SJCRH30 (cell line): Measurements from ENCODE around the gene GNB3. TPM values are rescaled to one million over a fixed set of nuclear protein-coding genes. Genes with fewer than 3 reads are reported as not detected.
A peak's percentile ranks its signal among the peaks of the same experiment; 100 is the strongest.

Experiments
- DNase-seq, 2 experiments: peaks; one replicate each; pipeline ENCODE4 v3.0.0-alpha.2; 2015 to 2020
- H3K27ac ChIP-seq: fragments of 250-450 bp; sonication (Bioruptor Pico); 2 replicates; pipeline ENCODE4 v1.5.1; 2020; ENCODE audit warnings: mild to moderate bottlenecking, moderate library complexity
- H3K27me3 ChIP-seq: fragments of 250-450 bp; sonication (Bioruptor Pico); 2 replicates; pipeline ENCODE4 v1.5.1; 2020; ENCODE audit warnings: mild to moderate bottlenecking, moderate library complexity
- H3K36me3 ChIP-seq: fragments of 250-450 bp; sonication (Bioruptor Pico); 2 replicates; pipeline ENCODE4 v1.5.1; 2020; ENCODE audit warnings: mild to moderate bottlenecking, moderate library complexity
- H3K4me1 ChIP-seq: fragments of 250-450 bp; sonication (Bioruptor Pico); 2 replicates; pipeline ENCODE4 v1.5.1; 2020; ENCODE audit warnings: mild to moderate bottlenecking, moderate library complexity
- H3K4me3 ChIP-seq: fragments of 250-450 bp; sonication (Bioruptor Pico); 2 replicates; pipeline ENCODE4 v1.5.1; 2020; ENCODE audit warnings: mild to moderate bottlenecking, moderate library complexity
- H3K9me3 ChIP-seq: fragments of 250-450 bp; sonication (Bioruptor Pico); replicated peaks from 2 replicates; pipeline ENCODE4 v1.5.1; 2020; ENCODE audit warnings: mild to moderate bottlenecking, moderate library complexity
- total RNA-seq: library from RNA; depleted of rRNA; stranded (reverse); fragments of >200 nt; shearing (Covaris generic); gene quantifications from 2 replicates; pipeline ENCODE4 v1.2.3, GENCODE V29; 2014

Gene GNB3
- total RNA-seq, 1 experiment from 2014 or later: 3.2 TPM

- Histone ChIP-seq H3K9me3 (no peaks in the 10 kb centered on the region), H3K4me1 (peaks cover 10% of the 10 kb centered on the region; the same call in 1 of the 2 replicates), H3K4me3 (no peak overlapping the region), H3K27ac (no peak overlapping the region), H3K36me3 (no peaks in the 10 kb centered on the region), H3K27me3 (peaks cover 14% of the 10 kb centered on the region)
- no peak for DNase-seq
Measured at GRCh38 chr12:6819106-6820030, 21.4 kb upstream of the GNB3 start.

DNA sequence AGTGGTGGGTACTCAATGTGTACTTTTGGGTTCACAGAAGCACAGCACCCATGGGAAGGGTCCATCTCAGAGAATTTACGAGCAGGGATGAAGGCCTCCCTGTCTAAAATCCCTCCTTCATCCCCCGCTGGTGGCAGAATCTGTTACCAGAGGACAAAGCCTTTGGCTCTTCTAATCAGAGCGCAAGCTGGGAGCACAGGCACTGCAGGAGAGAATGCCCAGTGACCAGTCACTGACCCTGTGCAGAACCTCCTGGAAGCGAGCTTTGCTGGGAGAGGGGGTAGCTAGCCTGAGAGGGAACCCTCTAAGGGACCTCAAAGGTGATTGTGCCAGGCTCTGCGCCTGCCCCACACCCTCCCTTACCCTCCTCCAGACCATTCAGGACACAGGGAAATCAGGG, 20.6 kb upstream of the GNB3 start:
- H3K4me1 ChIP-seq: peaks cover 10% of the 10 kb centered on the region
- no peaks in the 10 kb centered on the region for H3K9me3 ChIP-seq
- no peak for DNase-seq
- no peak overlapping the region for H3K27ac ChIP-seq
- H3K4me3 ChIP-seq: no peak overlapping the region
- no peaks in the 10 kb centered on the region for H3K36me3 ChIP-seq
- peaks cover 14% of the 10 kb centered on the region for H3K27me3 ChIP-seq

- Histone ChIP-seq H3K9me3 (no peaks in the 10 kb centered on the region), H3K27me3 (peaks cover 14% of the 10 kb centered on the region), H3K36me3 (no peaks in the 10 kb centered on the region), H3K27ac (no peak within 1 kb of the TSS), H3K4me3 (peak within 1 kb of the TSS; percentile 44), H3K4me1 (peaks cover 13% of the 10 kb centered on the region)
- peak; percentile 60 to 66 for DNase-seq
Measured at GRCh38 chr12:6821591-6822425, 18.9 kb upstream of the GNB3 start, which contains the start of gene GPR162. Gene GPR162 (plus strand): TSS chr12:6821821. CDS start chr12:6823899, 2,078 bp downstream.

- Histone ChIP-seq H3K4me1 (peaks cover 18% of the 10 kb centered on the region), H3K27ac (no peak overlapping the region), H3K4me3 (no peak overlapping the region), H3K9me3 (no peaks in the 10 kb centered on the region), H3K36me3 (no peaks in the 10 kb centered on the region), H3K27me3 (peaks cover 14% of the 10 kb centered on the region)
- DNase-seq: no peak
Measured at GRCh38 chr12:6822426-6823135, 18.1 kb upstream of the GNB3 start.

GRCh38 chr12:6823182-6824084, 17.3 kb upstream of the GNB3 start:
- Histone ChIP-seq H3K4me3 (no peak overlapping the region), H3K9me3 (no peaks in the 10 kb centered on the region), H3K4me1 (peaks cover 18% of the 10 kb centered on the region), H3K27me3 (peaks cover 14% of the 10 kb centered on the region), H3K36me3 (no peaks in the 10 kb centered on the region), H3K27ac (no peak overlapping the region)
- no peak for DNase-seq

DNA sequence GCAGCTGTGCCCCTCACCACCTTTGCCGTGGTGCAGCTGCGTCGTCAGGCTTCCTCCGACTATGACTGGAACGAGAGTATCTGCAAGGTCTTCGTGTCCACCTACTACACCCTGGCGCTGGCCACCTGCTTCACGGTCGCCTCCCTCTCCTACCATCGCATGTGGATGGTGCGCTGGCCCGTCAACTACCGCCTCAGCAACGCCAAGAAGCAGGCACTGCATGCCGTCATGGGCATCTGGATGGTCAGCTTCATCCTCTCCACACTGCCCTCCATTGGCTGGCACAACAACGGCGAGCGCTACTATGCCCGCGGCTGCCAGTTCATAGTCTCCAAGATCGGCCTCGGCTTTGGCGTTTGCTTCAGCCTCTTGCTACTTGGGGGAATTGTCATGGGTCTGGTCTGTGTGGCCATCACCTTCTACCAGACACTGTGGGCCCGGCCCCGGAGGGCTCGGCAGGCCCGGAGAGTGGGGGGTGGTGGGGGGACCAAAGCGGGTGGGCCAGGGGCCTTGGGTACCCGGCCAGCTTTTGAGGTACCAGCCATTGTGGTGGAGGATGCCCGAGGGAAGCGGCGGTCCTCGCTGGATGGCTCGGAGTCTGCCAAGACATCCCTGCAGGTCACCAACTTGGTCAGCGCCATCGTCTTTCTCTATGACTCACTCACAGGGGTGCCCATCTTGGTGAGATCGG, 16.5 kb upstream of the GNB3 start:
- Histone ChIP-seq H3K4me1 (peaks cover 18% of the 10 kb centered on the region), H3K36me3 (no peaks in the 10 kb centered on the region; the same call in 1 of the 2 replicates), H3K27me3 (peaks cover 11% of the 10 kb centered on the region), H3K9me3 (no peaks in the 10 kb centered on the region), H3K4me3 (no peak overlapping the region), H3K27ac (no peak overlapping the region)
- DNase-seq: no peak

- no peak for DNase-seq
- Histone ChIP-seq H3K9me3 (no peaks in the 10 kb centered on the region), H3K27me3 (peaks cover 6% of the 10 kb centered on the region; the same call in 1 of the 2 replicates), H3K4me3 (no peak overlapping the region), H3K36me3 (no peaks in the 10 kb centered on the region; the same call in 1 of the 2 replicates), H3K4me1 (peaks cover 18% of the 10 kb centered on the region), H3K27ac (no peak overlapping the region)
Measured at GRCh38 chr12:6824901-6825381, 15.8 kb upstream of the GNB3 start.

GRCh38 chr12:6825398-6826124, 15.2 kb upstream of the GNB3 start:
- DNase-seq: peak; percentile 84 to 92
- Histone ChIP-seq H3K27me3 (peaks cover 4% of the 10 kb centered on the region; the same call in 1 of the 2 replicates), H3K9me3 (no peaks in the 10 kb centered on the region), H3K4me3 (no peak overlapping the region), H3K36me3 (no peaks in the 10 kb centered on the region; the same call in 1 of the 2 replicates), H3K4me1 (peaks cover 18% of the 10 kb centered on the region), H3K27ac (no peak overlapping the region)

- H3K27ac ChIP-seq: no peak overlapping the region
- no peaks in the 10 kb centered on the region; the same call in 1 of the 2 replicates for H3K36me3 ChIP-seq
- peaks cover 11% of the 10 kb centered on the region for H3K4me1 ChIP-seq
- no peak overlapping the region for H3K4me3 ChIP-seq
- DNase-seq: no peak
- no peaks in the 10 kb centered on the region for H3K27me3 ChIP-seq
- H3K9me3 ChIP-seq: no peaks in the 10 kb centered on the region
Measured at GRCh38 chr12:6826125-6826733, 14.5 kb upstream of the GNB3 start.

GRCh38 chr12:6826734-6827436, 13.8 kb upstream of the GNB3 start:
- H3K36me3 ChIP-seq: peaks cover 6% of the 10 kb centered on the region; the same call in 1 of the 2 replicates
- H3K4me1 ChIP-seq: peaks cover 10% of the 10 kb centered on the region
- DNase-seq: no peak
- no peaks in the 10 kb centered on the region for H3K27me3 ChIP-seq
- no peaks in the 10 kb centered on the region for H3K9me3 ChIP-seq
- H3K4me3 ChIP-seq: no peak overlapping the region
- no peak overlapping the region for H3K27ac ChIP-seq

DNA sequence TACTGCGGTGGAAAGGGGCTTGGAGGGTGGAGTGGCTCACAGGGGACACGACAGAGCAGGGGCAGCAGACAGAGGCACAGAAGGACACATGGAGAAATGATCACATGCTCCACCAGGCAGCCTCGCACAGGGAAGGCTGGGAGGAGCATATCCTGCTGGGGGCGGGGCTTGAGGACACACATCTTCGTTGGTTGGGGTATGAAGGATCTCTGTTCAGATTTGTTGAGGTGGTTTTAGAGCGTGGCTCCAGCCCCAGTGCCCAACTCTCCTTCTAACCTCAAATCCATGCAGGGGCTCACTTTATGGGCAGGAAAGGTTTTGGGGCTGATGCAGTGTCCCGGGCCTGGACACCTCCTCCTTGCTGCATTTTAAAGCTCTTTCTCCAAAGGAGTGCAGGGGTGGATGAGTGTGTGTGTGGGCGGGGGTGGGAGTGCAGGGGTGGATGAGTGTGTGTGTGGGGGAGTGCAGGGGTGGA, 13.3 kb upstream of the GNB3 start:
- DNase-seq: peak; percentile 91 to 95
- Histone ChIP-seq H3K9me3 (no peaks in the 10 kb centered on the region), H3K4me1 (peaks cover 9% of the 10 kb centered on the region), H3K27me3 (no peaks in the 10 kb centered on the region), H3K36me3 (peaks cover 12% of the 10 kb centered on the region), H3K27ac (no peak overlapping the region), H3K4me3 (no peak overlapping the region)
